Activated T-cell treated with anti-CD3 and anti-CD28 coated beads, Interleukin-2, amount 50 U/mL, for 4 hours (primary cell): Measurements from ENCODE around the gene UNC45B. TPM values are rescaled to one million over a fixed set of nuclear protein-coding genes. Genes with fewer than 3 reads are reported as not detected.
"Not testable (repeated sequence)": the region's sequence is repeated elsewhere in the genome, so short reads cannot be mapped to it uniquely, and the experiment has no call there.

Source experiments
- ATAC-seq, 2 donors: fragments of 200-7000 bp; cut with Tn5 transposase; one replicate each; pipeline ENCODE4 v1.10.0; 2021
- DNase-seq: peaks from one replicate; pipeline ENCODE4 v3.0.0-alpha.2; 2020
- H3K27me3 Mint-ChIP-seq: one replicate; pipeline ENCODE4 v1.8.0; 2021; ENCODE audit warnings: low read depth, mixed read lengths
- H3K36me3 Mint-ChIP-seq: one replicate; pipeline ENCODE4 v1.8.0; 2022; ENCODE audit warnings: mixed read lengths; ENCODE audit not compliant: insufficient read depth
- H3K4me1 Mint-ChIP-seq: one replicate; pipeline ENCODE4 v1.8.0; 2021; ENCODE audit warnings: low read depth, mixed read lengths
- H3K4me3 Mint-ChIP-seq: one replicate; pipeline ENCODE4 v1.8.0; 2021; ENCODE audit warnings: mild to moderate bottlenecking, moderate library complexity, mixed read lengths
- H3K9me3 Mint-ChIP-seq: one replicate; pipeline ENCODE4 v1.8.0; 2021; ENCODE audit warnings: mixed read lengths
- total RNA-seq, 3 donors: library from RNA; stranded (reverse); gene quantifications; one replicate each; pipeline ENCODE4 v1.2.1, GENCODE V29; 2021

The UNC45B gene
- total RNA-seq, 3 donors from 2014 or later, result not detected

- H3K36me3 Mint-ChIP-seq, result no peaks in the 10 kb centered on the region
- ATAC-seq, result peak; percentile 40 to 79
- H3K4me3 Mint-ChIP-seq, result peak overlapping the region; percentile 52
- DNase-seq, result peak; percentile 15
- H3K9me3 Mint-ChIP-seq, result no peaks in the 10 kb centered on the region
- peaks cover 38% of the 10 kb centered on the region for H3K4me1 Mint-ChIP-seq
- H3K27me3 Mint-ChIP-seq, result no peaks in the 10 kb centered on the region
Observed at GRCh38 chr17:35170968-35171771, 23.6 kb downstream of the UNC45B start.

- Mint-ChIP-seq H3K36me3 (no peaks in the 10 kb centered on the region), H3K9me3 (no peaks in the 10 kb centered on the region), H3K4me1 (peaks cover 42% of the 10 kb centered on the region), H3K27me3 (no peaks in the 10 kb centered on the region), H3K4me3 (peak overlapping the region; percentile 52)
- DNase-seq (no peak), ATAC-seq (peak in 1 of 2 donors; percentile 66)
Observed at GRCh38 chr17:35171834-35172233, 24.2 kb downstream of the UNC45B start.

GRCh38 chr17:35172321-35172720 lies 24.7 kb downstream of the UNC45B start:
- H3K4me1 Mint-ChIP-seq, result peaks cover 47% of the 10 kb centered on the region
- H3K4me3 Mint-ChIP-seq, DNase-seq, H3K9me3 Mint-ChIP-seq, H3K27me3 Mint-ChIP-seq, ATAC-seq, H3K36me3 Mint-ChIP-seq: not testable (repeated sequence)

- DNase-seq, result no peak
- peaks cover 60% of the 10 kb centered on the region for H3K4me1 Mint-ChIP-seq
- H3K27me3 Mint-ChIP-seq, result no peaks in the 10 kb centered on the region
- no peaks in the 10 kb centered on the region for H3K36me3 Mint-ChIP-seq
- no peaks in the 10 kb centered on the region for H3K9me3 Mint-ChIP-seq
- ATAC-seq, result no peak
- no peak overlapping the region for H3K4me3 Mint-ChIP-seq
Observed at GRCh38 chr17:35174835-35175334, 27.3 kb downstream of the UNC45B start.

GRCh38 chr17:35175638-35176415 lies 28.2 kb downstream of the UNC45B start:
- Mint-ChIP-seq H3K27me3 (no peaks in the 10 kb centered on the region), H3K36me3 (no peaks in the 10 kb centered on the region), H3K9me3 (no peaks in the 10 kb centered on the region), H3K4me3 (no peak overlapping the region), H3K4me1 (peaks cover 65% of the 10 kb centered on the region)
- DNase-seq (no peak), ATAC-seq (no peak)

GRCh38 chr17:35176897-35177296 lies 29.3 kb downstream of the UNC45B start:
- Mint-ChIP-seq H3K36me3 (no peaks in the 10 kb centered on the region), H3K9me3 (no peaks in the 10 kb centered on the region), H3K27me3 (no peaks in the 10 kb centered on the region), H3K4me3 (no peak overlapping the region), H3K4me1 (peaks cover 61% of the 10 kb centered on the region)
- ATAC-seq (no peak), DNase-seq (no peak)

GRCh38 chr17:35179379-35179778 lies 31.8 kb downstream of the UNC45B start:
- not testable (repeated sequence) for H3K4me3 Mint-ChIP-seq, H3K9me3 Mint-ChIP-seq, H3K36me3 Mint-ChIP-seq, DNase-seq, ATAC-seq, H3K27me3 Mint-ChIP-seq
- peaks cover 60% of the 10 kb centered on the region for H3K4me1 Mint-ChIP-seq

GRCh38 chr17:35183332-35183731 lies 35.7 kb downstream of the UNC45B start:
- ATAC-seq (peak in 1 of 2 donors; percentile 49), DNase-seq (no peak)
- Mint-ChIP-seq H3K27me3 (no peaks in the 10 kb centered on the region), H3K9me3 (no peaks in the 10 kb centered on the region), H3K36me3 (no peaks in the 10 kb centered on the region), H3K4me1 (peaks cover 44% of the 10 kb centered on the region), H3K4me3 (no peak overlapping the region)

GRCh38 chr17:35184274-35184673 lies 36.7 kb downstream of the UNC45B start:
- no peaks in the 10 kb centered on the region for H3K36me3 Mint-ChIP-seq
- no peak overlapping the region for H3K4me3 Mint-ChIP-seq
- DNase-seq, result no peak
- H3K27me3 Mint-ChIP-seq, result no peaks in the 10 kb centered on the region
- peaks cover 51% of the 10 kb centered on the region for H3K4me1 Mint-ChIP-seq
- ATAC-seq, result no peak
- no peaks in the 10 kb centered on the region for H3K9me3 Mint-ChIP-seq

- H3K4me1 Mint-ChIP-seq, result peaks cover 51% of the 10 kb centered on the region
- H3K9me3 Mint-ChIP-seq, result no peaks in the 10 kb centered on the region
- ATAC-seq (peak; percentile 58 to 70), DNase-seq (no peak)
- no peaks in the 10 kb centered on the region for H3K27me3 Mint-ChIP-seq
- no peak overlapping the region for H3K4me3 Mint-ChIP-seq
- H3K36me3 Mint-ChIP-seq, result no peaks in the 10 kb centered on the region
Observed at GRCh38 chr17:35185849-35186248, 38.2 kb downstream of the UNC45B start.

- DNase-seq (no peak), ATAC-seq (no peak)
- no peak overlapping the region for H3K4me3 Mint-ChIP-seq
- H3K4me1 Mint-ChIP-seq, result peaks cover 57% of the 10 kb centered on the region
- H3K36me3 Mint-ChIP-seq, result no peaks in the 10 kb centered on the region
- H3K27me3 Mint-ChIP-seq, result no peaks in the 10 kb centered on the region
- H3K9me3 Mint-ChIP-seq, result no peaks in the 10 kb centered on the region
Observed at GRCh38 chr17:35187481-35187880, 39.9 kb downstream of the UNC45B start.

- Mint-ChIP-seq H3K4me3 (no peak overlapping the region), H3K27me3 (no peaks in the 10 kb centered on the region), H3K4me1 (peaks cover 56% of the 10 kb centered on the region), H3K36me3 (no peaks in the 10 kb centered on the region), H3K9me3 (no peaks in the 10 kb centered on the region)
- DNase-seq, result no peak
- no peak for ATAC-seq
Observed at GRCh38 chr17:35188111-35188510, 40.5 kb downstream of the UNC45B start.

GRCh38 chr17:35189291-35189690 lies 41.7 kb downstream of the UNC45B start:
- Mint-ChIP-seq H3K9me3 (no peaks in the 10 kb centered on the region), H3K4me1 (peaks cover 52% of the 10 kb centered on the region), H3K4me3 (no peak overlapping the region), H3K36me3 (no peaks in the 10 kb centered on the region), H3K27me3 (no peaks in the 10 kb centered on the region)
- ATAC-seq (no peak), DNase-seq (no peak)

GRCh38 chr17:35191001-35191695 lies 43.5 kb downstream of the UNC45B start:
- DNase-seq (no peak), ATAC-seq (no peak)
- Mint-ChIP-seq H3K4me1 (peaks cover 45% of the 10 kb centered on the region), H3K36me3 (no peaks in the 10 kb centered on the region), H3K9me3 (no peaks in the 10 kb centered on the region), H3K4me3 (no peak overlapping the region), H3K27me3 (no peaks in the 10 kb centered on the region)
